SH-SY5Y (cell line): ENCODE data around the gene USP6NL.

Experiments
- GATA2 ChIP-seq: IDR thresholded peaks from 2 replicates; pipeline ENCODE4 v1.6.1; 2011; ENCODE audit warnings: mild to moderate bottlenecking, low read depth, low read length
- GATA3 ChIP-seq: IDR thresholded peaks from 2 replicates; pipeline ENCODE4 v1.6.1; 2011; ENCODE audit warnings: low read depth, mild to moderate bottlenecking, low read length, moderate library complexity

- TF ChIP-seq GATA3 (no peak), GATA2 (no peak)
These were observed 55.9 kb downstream of the USP6NL start for GRCh38 chr10:11555556-11555955.
